Tibial artery (tissue), 4 donors: ENCODE measurements around the gene ZNF212.

ENCODE experiments used
- DNase-seq, 2 donors: peaks; one replicate each; pipeline ENCODE4 v3.0.0-alpha.2; 2019
- H3K27ac ChIP-seq, 2 donors: fragments of 200-600 bp; sonication (generic) in 1 of 2; 1 replicate in 1 of 2; 2 replicates in 1 of 2; pipeline ENCODE4 v1.5.1; 2018 to 2019; ENCODE audit warnings: mild to moderate bottlenecking in 1 of 2
- H3K27me3 ChIP-seq, 2 donors: fragments of 200-600 bp; sonication (generic) in 1 of 2; one replicate each; pipeline versions ENCODE4 v1.5.1 to v1.6.0; 2016 to 2019
- H3K36me3 ChIP-seq, 3 donors: fragments of 200-600 bp; sonication (generic) in 2 of 3; one replicate each; pipeline ENCODE4 v1.5.1; 2016 to 2019; ENCODE audit warnings: mild to moderate bottlenecking in 2 of 3
- H3K4me1 ChIP-seq, 4 donors: fragments of 200-600 bp; sonication (generic) in 2 of 4; 1 replicate in 3 of 4; 2 replicates in 1 of 4; pipeline ENCODE4 v1.5.1; 2016 to 2019
- H3K4me3 ChIP-seq, 2 donors: fragments of 200-600 bp; sonication (generic) in 1 of 2; 1 replicate in 1 of 2; 2 replicates in 1 of 2; pipeline ENCODE4 v1.5.1; 2018 to 2019; ENCODE audit warnings: mild to moderate bottlenecking in 2 of 2
- H3K9me3 ChIP-seq, 3 donors: fragments of 200-600 bp; sonication (generic) in 1 of 3; one replicate each; pipeline ENCODE4 v1.5.1; 2016 to 2019
- CTCF ChIP-seq, 2 experiments: fragments of 200-600 bp in 1 of 2; fragments of 450-650 bp in 1 of 2; IDR thresholded peaks; one replicate each; pipeline ENCODE4 v1.5.1; 2017 to 2019; ENCODE audit warnings: antibody characterized with exemption in 2 of 2, mild to moderate bottlenecking in 1 of 2, moderate library complexity in 1 of 2
- intact Hi-C: fragments of 100-400 bp; cut with DNase I; formaldehyde crosslinking; loops from one replicate; pipeline ENCODE4 v1.15.0; 2023; ENCODE audit warnings: low total_unique reads

ZNF212 gene

GRCh38 chr7:149216402-149216801 lies 23.0 kb upstream of the ZNF212 start:
- no peak for TF ChIP-seq CTCF (IDR thresholded peaks at IDR 0.05)
- no peaks in the 10 kb centered on the region for H3K27me3 ChIP-seq
- peaks cover 84 to 100% (median 100%) of the 10 kb centered on the region in 3 donors for H3K36me3 ChIP-seq
- H3K4me1 ChIP-seq, result no peaks in the 10 kb centered on the region
- intact Hi-C loops, result no loop called here
- no peak overlapping the region for H3K4me3 ChIP-seq
- no peak overlapping the region for H3K27ac ChIP-seq
- no peaks in the 10 kb centered on the region for H3K9me3 ChIP-seq
- no peak for DNase-seq

- no peak for DNase-seq
- H3K9me3 ChIP-seq, result no peaks in the 10 kb centered on the region
- no peaks in the 10 kb centered on the region for H3K27me3 ChIP-seq
- TF ChIP-seq CTCF (IDR thresholded peaks at IDR 0.05), result no peak
- no peak overlapping the region for H3K27ac ChIP-seq
- H3K4me3 ChIP-seq, result no peak overlapping the region
- peaks cover 76 to 100% (median 98%) of the 10 kb centered on the region in 3 donors for H3K36me3 ChIP-seq
- no peaks in the 10 kb centered on the region for H3K4me1 ChIP-seq
- intact Hi-C loops, result no loop called here
Observed at GRCh38 chr7:149217570-149217969, 21.9 kb upstream of the ZNF212 start.

GRCh38 chr7:149218469-149219420 lies 20.7 kb upstream of the ZNF212 start:
- no peak for TF ChIP-seq CTCF (IDR thresholded peaks at IDR 0.05)
- no peaks in the 10 kb centered on the region for H3K4me1 ChIP-seq
- intact Hi-C loops, result no loop called here
- H3K9me3 ChIP-seq, result no peaks in the 10 kb centered on the region
- H3K27ac ChIP-seq, result no peak overlapping the region
- no peaks in the 10 kb centered on the region for H3K27me3 ChIP-seq
- H3K4me3 ChIP-seq, result no peak overlapping the region
- peaks cover 65 to 100% (median 98%) of the 10 kb centered on the region in 3 donors for H3K36me3 ChIP-seq
- no peak for DNase-seq

- H3K4me1 ChIP-seq, result no peaks in the 10 kb centered on the region
- no peak overlapping the region for H3K27ac ChIP-seq
- intact Hi-C loops, result no loop called here
- no peaks in the 10 kb centered on the region for H3K27me3 ChIP-seq
- no peaks in the 10 kb centered on the region for H3K9me3 ChIP-seq
- TF ChIP-seq CTCF (IDR thresholded peaks at IDR 0.05), result no peak
- no peak overlapping the region for H3K4me3 ChIP-seq
- no peak for DNase-seq
- H3K36me3 ChIP-seq, result peaks cover 56 to 100% (median 97%) of the 10 kb centered on the region in 3 donors
Observed at GRCh38 chr7:149220534-149220933, 18.9 kb upstream of the ZNF212 start.

- Histone ChIP-seq H3K36me3 (peaks cover 33 to 87% (median 73%) of the 10 kb centered on the region in 3 donors), H3K9me3 (no peaks in the 10 kb centered on the region)
- no peak for DNase-seq
Observed at GRCh38 chr7:149223176-149223575, 16.3 kb upstream of the ZNF212 start.

More at GRCh38 chr7:149223176-149223575, 16.3 kb upstream of the ZNF212 start:
- intact Hi-C loops, result no loop called here
- Histone ChIP-seq H3K4me3 (no peak overlapping the region), H3K27ac (no peak overlapping the region), H3K4me1 (no peaks in the 10 kb centered on the region), H3K27me3 (no peaks in the 10 kb centered on the region)
- TF ChIP-seq CTCF (IDR thresholded peaks at IDR 0.05), result no peak
